GM04503 (cell line): Measurements from ENCODE around the gene FKBP11.
"Not testable (repeated sequence)": the region's sequence is repeated elsewhere in the genome, so short reads cannot be mapped to it uniquely, and the experiment has no call there.

ENCODE experiments used
- DNase-seq: peaks from one replicate; pipeline ENCODE4 v3.0.0-alpha.2; 2012; ENCODE audit warnings: low read depth

FKBP11 gene

DNA sequence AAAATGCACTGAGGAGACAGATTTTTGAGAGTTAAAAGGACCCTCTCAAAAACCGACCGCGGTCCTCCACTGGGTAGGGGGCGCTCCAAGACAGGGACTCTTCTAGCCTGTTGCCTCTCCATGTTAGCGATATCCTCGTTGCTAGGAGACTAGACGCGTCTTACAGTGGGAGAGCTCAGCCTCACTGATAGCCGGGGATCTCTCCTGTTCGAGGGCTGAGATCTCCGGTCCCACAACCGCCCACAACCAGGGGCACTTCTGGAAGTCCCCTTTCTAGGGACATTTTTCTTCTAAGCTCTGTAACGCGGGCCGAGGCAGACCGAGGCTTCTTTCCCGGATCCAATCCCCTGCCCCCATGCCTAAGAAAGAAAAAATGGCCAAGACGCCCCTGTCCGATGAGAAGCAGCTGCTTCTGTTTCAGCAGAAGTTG lies 21.3 kb downstream of the FKBP11 start:
- DNase-seq, result no peak

DNA sequence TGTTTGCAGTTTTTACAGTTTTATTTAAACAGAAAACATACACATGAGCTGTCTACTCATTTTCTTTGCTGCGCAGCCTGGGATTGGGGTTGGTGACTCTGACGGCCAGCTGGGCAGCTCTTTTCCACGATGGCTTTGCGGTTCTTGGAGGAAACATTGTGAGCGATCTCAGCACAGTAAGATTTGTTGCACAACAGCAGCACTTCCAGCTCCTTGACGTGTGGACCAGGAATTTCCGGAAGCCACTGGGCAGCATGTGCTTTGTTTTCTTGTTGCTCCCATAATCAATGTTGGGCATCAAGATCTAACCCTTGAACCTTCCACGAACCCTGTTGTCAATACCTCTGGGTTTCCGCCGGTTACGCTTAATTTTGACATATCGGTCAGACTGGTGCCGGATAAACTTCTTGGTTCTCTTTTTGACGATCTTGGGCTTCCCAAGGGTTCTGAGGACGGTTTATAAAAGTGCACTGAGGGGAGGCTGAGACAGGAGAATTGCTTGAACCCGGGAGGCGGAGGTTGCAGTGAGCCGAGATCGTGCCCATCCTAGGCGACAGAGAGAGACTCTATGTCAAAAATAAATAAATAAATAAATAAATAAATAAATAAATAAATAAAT lies 21.8 kb downstream of the FKBP11 start:
- DNase-seq, result no peak

DNA sequence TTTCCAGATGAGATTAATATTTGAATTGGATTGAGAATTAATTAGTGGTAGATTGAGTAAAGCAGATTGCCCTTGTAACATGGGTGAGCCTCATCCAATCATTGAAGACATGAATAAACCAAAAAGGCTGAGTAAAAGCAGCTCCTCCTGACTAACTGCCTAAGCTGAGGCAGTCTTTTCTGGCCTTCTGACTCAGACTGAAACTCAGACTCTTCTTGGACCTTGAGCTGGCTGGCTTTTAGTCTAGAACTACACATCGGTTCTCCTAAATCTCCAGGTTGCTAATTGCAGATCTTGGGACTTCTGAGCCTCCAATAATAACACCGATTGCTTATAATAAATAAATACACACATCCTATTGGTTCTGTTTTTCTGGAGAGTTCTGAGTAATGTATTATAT lies 24.0 kb downstream of the FKBP11 start:
- DNase-seq, result no peak

DNA sequence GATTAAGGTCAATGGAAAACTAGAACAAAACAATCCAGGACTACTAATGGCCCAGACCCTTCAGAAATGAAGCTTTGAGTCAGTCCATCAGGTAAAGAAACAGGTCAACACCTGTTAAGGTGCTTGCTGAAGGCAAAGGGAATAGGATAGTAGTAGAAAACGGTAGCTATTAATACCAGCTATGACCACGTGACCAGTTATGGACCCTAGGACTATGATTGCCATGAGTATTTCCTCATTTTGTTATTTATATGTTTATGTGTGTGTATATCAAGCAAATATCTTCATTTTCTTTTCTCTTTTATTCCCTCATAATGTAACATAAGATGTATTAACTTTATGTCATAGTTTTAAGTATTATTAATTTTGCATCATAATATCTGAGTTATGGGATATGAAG lies 25.6 kb downstream of the FKBP11 start:
- DNase-seq, result no peak

DNA sequence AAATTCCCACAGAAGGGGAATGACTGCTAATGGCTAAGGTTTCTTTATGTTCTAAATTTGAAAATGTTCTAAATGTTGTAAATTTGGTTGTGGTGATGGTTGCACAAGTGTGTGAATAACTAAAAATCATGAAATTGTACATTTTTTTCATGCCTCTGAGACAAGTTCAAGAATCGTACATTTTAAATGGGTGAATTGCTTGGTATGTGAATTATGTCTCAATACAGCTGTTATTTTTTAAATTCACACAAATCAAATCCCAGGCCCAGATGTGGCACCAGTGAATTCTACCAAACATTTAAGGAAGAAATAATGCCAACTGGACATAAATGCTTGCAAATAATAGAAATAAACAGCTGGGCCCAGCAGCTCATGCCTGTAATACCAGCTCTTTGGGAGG lies 31.0 kb downstream of the FKBP11 start:
- DNase-seq, result no peak

DNA sequence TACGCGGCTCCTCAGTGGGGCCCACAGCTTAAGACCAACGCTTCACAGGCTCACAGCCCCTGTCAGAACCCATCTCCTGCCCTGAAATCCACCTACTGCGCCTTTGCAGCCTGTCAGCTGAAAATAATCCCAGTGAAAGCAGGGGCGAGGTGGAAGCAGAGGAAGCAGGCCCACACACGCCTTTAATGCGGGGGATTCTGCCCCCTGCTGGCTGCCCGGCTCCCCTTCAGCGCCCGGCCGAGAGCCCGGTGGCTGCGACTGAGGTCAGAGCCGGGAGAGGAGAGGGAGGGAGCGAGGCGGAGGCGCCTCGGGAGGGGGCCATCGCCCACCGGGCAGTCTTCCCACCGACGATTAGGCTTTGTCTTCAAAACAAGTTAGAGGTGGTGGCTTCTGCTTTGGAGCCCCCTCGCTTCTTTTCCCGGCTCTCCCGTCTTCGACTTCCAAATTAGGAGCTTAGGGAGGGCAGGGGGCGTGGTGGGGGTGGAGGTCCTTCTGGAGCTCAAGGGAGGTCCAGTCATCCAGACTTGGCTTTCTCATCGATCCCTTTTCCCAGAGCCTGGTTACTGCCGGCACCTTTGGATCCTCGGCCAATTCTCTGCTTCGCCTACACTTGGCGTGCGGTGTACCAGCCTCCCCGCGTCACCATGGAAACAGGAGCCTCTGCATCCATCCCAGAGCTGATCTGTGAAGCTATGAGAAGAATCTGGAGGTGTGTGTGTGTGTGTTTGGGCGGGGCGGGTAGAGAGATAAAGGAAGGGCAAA lies 34.5 kb downstream of the FKBP11 start:
- DNase-seq, result no peak

DNA sequence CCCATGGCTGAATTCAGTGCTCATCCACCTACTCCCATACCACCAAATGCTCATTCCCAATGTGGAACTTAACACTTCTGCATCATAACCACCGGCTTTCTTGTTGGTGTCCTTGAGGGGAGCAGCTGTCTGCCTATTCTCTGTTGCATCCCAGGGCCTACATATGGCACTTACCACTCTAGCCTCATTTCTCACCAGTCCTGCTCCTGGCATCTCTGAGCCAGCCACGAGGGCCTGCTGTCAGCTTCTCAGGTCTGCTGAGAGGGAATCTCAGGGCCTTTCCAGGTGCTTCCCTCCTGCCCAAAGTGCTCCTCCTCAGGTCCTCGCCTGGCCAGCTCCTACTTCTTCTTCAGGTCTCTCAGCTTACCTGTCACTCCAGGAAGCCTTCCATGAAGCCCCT lies 35.6 kb downstream of the FKBP11 start:
- no peak for DNase-seq

DNA sequence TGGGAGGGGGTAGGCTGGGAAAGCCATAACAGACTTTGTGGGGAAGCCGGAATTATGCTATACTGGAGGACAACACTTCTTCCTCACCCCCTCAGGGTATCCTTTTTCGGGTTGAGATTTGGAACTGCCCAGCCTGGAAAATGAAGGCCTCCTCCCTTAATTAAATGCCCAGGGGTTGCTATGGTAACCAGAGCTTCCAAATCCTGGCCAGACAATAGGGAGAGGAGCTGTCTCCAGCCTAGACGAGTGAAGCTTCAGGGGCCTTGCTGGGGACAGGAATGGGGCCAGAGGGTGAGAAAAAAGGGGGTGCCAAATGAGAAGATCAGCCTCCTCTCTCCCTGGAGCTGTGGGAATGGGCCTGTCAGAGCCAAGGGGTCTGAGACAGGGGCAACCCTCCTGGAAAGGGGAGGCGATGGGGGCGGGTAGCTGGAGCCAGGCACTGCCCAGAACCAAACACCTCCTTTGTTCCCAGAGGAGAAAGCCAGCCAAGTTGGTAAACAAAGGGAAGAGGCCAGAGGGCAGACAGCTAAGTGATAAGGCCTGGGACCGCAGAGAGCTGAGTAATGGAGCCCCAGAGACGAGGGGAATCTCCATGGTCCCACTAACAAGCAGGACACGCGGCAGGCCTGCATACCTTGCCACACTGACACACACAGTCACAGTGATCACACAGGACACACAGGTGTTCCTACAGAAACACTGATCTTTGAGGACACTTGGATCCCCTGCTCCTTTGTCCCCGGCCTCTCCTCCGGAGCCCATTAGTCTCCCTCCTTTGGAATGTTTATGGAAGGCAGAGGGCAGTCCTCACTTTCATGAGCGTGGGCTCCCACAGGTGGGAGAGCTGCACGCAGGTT lies 41.8 kb downstream of the FKBP11 start:
- no peak for DNase-seq

DNA sequence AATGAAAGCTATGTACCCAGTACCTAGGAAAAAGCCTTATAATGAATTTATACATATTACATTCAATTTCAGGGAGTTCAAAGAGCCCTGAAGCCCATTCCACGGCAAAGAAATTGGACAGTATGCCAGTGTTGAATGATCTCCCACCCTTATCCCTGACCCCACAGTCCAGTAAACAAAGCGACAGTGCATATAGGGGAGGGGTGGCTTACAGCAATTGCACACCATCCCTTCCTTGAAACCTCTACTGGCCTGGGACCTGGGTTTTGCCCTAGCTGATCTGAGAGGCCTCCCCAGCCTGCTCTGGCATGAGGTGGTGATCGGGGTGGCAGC lies 42.4 kb downstream of the FKBP11 start:
- no peak for DNase-seq

DNA sequence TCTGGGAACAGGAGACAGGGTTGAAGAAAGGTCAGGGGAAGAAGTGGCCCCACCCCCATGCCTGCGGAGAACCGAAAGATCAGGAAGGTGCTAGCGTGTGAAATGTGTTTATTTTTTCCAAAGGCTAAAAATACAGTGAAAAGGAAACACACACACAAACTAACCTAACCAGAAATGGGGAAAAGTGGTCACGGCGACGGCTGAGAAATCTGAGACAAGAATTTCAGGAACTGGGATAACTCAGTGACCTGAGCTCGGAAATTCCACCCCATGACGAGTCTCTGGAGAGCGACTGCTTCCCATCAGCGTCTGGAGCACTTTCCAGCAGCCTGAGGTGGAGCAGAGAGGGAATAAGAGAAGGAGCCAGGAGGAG lies 43.0 kb downstream of the FKBP11 start:
- DNase-seq, result no peak

DNA sequence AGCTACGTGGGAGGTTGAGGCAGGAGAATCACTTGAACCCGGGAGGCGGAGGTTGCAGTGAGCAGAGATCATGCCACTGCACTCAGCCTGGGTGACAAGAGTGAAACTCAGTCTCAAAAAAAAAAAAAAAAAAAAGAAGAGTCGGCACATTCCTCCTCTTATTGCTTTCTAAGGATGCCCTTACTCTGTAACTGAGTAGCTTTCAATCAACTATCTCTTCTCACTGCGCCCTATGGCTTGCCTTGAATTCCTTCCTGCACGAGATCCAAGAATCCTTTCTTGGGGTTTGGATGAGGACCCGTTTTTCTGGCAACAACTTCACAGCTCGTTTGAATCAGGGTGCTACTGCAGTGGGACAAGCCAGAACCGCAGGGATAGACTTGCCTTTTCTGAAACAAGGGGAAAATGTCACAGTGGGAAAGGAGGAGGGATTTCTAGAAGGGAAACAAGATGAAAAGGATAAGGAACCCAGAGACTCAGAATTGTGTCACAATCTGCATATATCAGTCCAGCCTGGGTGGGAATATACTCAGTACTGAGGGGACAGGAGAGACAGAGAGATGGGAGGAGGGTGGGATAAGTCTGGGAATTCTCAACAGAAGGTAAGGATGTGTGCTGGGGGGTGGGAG lies 43.5 kb downstream of the FKBP11 start:
- DNase-seq, result no peak

DNA sequence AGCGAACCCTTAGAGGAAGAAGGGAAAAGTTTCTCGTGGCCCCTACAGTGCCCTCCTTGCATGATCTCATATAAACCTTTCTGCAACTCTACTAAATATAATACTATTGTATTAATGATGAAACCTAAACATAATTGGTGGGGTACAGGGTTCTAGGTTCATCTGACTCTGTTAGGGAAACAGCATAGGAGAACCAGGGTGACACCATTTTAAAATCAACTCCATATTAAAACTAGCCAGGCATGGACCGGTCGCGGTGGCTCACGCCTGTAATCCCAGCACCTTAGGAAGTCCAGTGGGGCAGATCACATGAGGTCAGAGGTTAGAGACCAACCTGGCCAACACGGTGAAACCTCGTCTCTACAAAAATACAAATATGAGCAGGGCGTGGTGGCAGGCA lies 44.6 kb downstream of the FKBP11 start:
- DNase-seq, result no peak

DNA sequence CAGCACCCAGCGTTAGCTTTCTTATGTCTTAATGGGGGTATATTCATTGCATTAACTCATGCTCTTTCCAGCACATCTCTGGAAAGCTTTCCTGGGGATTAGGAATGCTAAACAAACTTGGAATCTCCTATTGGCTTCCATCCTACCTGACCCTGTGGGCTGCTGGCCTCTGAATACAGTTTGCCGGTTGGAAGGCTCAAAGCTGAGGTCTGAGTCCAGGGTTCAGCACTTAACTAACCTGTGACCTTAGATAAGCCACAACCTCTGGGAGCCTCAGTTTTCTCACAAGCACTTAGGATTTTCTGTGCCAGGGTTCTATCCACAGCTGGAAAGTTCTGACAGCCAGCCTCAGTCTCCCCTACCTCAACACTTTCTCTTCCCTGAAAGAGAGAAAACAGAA lies 46.7 kb downstream of the FKBP11 start:
- DNase-seq, result no peak

DNA sequence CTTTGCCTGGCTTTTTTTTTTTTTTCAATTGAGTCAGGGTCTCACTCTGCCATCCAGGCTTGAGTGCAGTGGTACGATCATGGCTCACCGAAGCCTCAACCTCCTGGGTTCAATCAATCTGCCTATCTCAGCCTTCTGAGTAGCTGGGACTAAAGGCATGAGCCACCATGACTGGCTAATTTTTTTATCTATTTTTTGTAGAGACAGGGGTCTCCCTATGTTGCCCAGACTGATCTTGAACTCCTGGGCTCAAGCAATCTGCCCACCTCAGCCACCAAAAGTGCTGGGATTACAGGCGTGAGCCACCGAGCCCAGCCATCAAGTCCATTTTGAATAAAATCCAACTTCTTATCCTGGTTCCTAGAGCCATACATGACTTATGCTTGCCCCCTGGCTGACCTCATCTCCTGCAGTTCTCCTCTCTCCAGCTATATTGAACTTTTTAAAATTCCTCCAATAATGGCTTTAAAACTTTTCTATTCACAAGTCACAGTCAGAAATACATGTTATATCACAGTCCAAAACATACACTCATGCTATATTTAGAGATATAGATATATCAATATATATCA lies 49.3 kb downstream of the FKBP11 start:
- no peak for DNase-seq

DNA sequence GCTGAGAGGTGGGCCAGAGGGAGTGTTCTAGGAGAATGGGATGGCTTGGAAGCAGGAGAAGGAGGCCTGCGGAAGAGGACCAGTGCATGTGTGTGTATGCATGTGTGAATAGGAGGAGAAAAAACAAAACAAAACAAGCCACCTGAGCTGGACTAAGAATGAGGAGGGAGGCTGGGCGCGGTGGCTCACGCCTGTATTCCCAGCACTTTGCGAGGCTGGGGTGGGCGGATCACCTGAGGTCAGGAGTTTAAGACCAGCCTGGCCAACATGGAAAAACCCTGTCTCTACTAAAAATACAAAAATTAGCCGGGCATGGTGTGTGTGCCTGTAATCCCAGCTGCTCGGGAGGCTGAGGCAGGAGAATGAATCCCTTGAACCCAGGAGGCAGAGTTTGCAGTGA lies 51.8 kb downstream of the FKBP11 start:
- not testable (repeated sequence) for DNase-seq

DNA sequence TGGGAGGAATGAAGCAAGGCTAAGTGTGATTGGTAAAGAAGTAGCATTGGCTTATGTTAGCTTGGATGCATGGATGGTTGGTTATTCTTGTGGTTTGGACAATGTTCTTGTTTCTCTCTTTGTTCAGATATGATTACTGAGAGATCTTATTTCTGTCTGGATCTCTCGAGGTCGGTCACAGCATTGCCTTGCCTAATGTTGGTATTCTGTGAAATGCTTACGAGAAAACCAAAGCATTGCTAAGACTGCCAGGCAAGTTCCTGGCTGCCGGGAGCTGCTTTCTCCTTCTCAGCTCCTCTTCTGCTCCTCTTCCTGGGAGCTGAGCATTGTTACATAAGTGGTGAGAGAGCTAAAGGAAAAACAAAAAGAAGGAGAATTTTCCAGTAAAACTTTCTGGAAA lies 52.2 kb downstream of the FKBP11 start:
- no peak for DNase-seq
